ENCODE data around the gene ACVRL1. TPM values are rescaled to one million over a fixed set of nuclear protein-coding genes. Genes with fewer than 3 reads are reported as not detected.

ACVRL1 gene
- total and polyA plus RNA-seq, 2 donors: 47.9 to 71.7 TPM

- H3K4me3 ChIP-seq (ENCODE audit: low read depth, low read length): no peak overlapping the region
- DNase-seq (ENCODE audit: extremely low spot score): no peak
- 96% methylated on average over 2 of the region's 2 CpGs for WGBS
- H3K4me1 ChIP-seq (ENCODE audit: insufficient read depth): no peaks in the 10 kb centered on the region
- no peak overlapping the region for H3K27ac ChIP-seq (ENCODE audit: low read depth)
- H3K36me3 ChIP-seq (ENCODE audit: insufficient read depth): no peaks in the 10 kb centered on the region
Observed at GRCh38 chr12:51922146-51922545, 14.8 kb downstream of the ACVRL1 start.

GRCh38 chr12:51922762-51923505 lies 15.6 kb downstream of the ACVRL1 start:
- Histone ChIP-seq H3K4me3 (ENCODE audit: low read depth, low read length) (no peak overlapping the region), H3K4me1 (ENCODE audit: insufficient read depth) (no peaks in the 10 kb centered on the region), H3K36me3 (ENCODE audit: insufficient read depth) (no peaks in the 10 kb centered on the region), H3K27ac (ENCODE audit: low read depth) (peak overlapping the region; percentile 69)
- WGBS: 49% methylated on average over 16 of the region's 16 CpGs
- DNase-seq (ENCODE audit: extremely low spot score): no peak

GRCh38 chr12:51923506-51924365 lies 16.4 kb downstream of the ACVRL1 start:
- 27% methylated on average over 31 of the region's 31 CpGs for WGBS
- Histone ChIP-seq H3K27ac (ENCODE audit: low read depth) (no peak overlapping the region), H3K36me3 (ENCODE audit: insufficient read depth) (no peaks in the 10 kb centered on the region), H3K4me1 (ENCODE audit: insufficient read depth) (no peaks in the 10 kb centered on the region), H3K4me3 (ENCODE audit: low read depth, low read length) (no peak overlapping the region)
- DNase-seq (ENCODE audit: extremely low spot score): no peak

- Histone ChIP-seq H3K4me1 (ENCODE audit: insufficient read depth) (no peaks in the 10 kb centered on the region), H3K27ac (ENCODE audit: low read depth) (no peak overlapping the region), H3K4me3 (ENCODE audit: low read depth, low read length) (no peak overlapping the region), H3K36me3 (ENCODE audit: insufficient read depth) (no peaks in the 10 kb centered on the region)
- WGBS: 83% methylated on average over 5 of the region's 5 CpGs
- DNase-seq (ENCODE audit: extremely low spot score): no peak
Observed at GRCh38 chr12:51924551-51925319, 17.4 kb downstream of the ACVRL1 start.

- WGBS: 71% methylated on average over 3 of the region's 3 CpGs
- no peak for DNase-seq (ENCODE audit: extremely low spot score)
- H3K4me3 ChIP-seq (ENCODE audit: low read depth, low read length): no peak overlapping the region
- H3K27ac ChIP-seq (ENCODE audit: low read depth): no peak overlapping the region
- H3K4me1 ChIP-seq (ENCODE audit: insufficient read depth): no peaks in the 10 kb centered on the region
- no peaks in the 10 kb centered on the region for H3K36me3 ChIP-seq (ENCODE audit: insufficient read depth)
Observed at GRCh38 chr12:51925346-51926063, 18.2 kb downstream of the ACVRL1 start.

GRCh38 chr12:51926064-51926632 lies 18.8 kb downstream of the ACVRL1 start:
- Histone ChIP-seq H3K27ac (ENCODE audit: low read depth) (no peak overlapping the region), H3K4me1 (ENCODE audit: insufficient read depth) (no peaks in the 10 kb centered on the region), H3K4me3 (ENCODE audit: low read depth, low read length) (no peak overlapping the region), H3K36me3 (ENCODE audit: insufficient read depth) (no peaks in the 10 kb centered on the region)
- DNase-seq (ENCODE audit: extremely low spot score): no peak
- 62% methylated on average over 8 of the region's 8 CpGs for WGBS

- Histone ChIP-seq H3K4me1 (ENCODE audit: insufficient read depth) (no peaks in the 10 kb centered on the region), H3K4me3 (ENCODE audit: low read depth, low read length) (no peak overlapping the region), H3K27ac (ENCODE audit: low read depth) (no peak overlapping the region), H3K36me3 (ENCODE audit: insufficient read depth) (no peaks in the 10 kb centered on the region)
- 97% methylated on average over 2 of the region's 2 CpGs for WGBS
- no peak for DNase-seq (ENCODE audit: extremely low spot score)
Observed at GRCh38 chr12:51926718-51927117, 19.4 kb downstream of the ACVRL1 start.

GRCh38 chr12:51932218-51933076 lies 25.1 kb downstream of the ACVRL1 start:
- no peak for DNase-seq (ENCODE audit: extremely low spot score)
- Histone ChIP-seq H3K4me1 (ENCODE audit: insufficient read depth) (no peaks in the 10 kb centered on the region), H3K27ac (ENCODE audit: low read depth) (no peak overlapping the region), H3K4me3 (ENCODE audit: low read depth, low read length) (no peak overlapping the region), H3K36me3 (ENCODE audit: insufficient read depth) (no peaks in the 10 kb centered on the region)
- 68% methylated on average over 5 of the region's 5 CpGs for WGBS

- DNase-seq (ENCODE audit: extremely low spot score): no peak
- H3K27ac ChIP-seq (ENCODE audit: low read depth): no peak overlapping the region
Observed at GRCh38 chr12:51934080-51934479, 26.8 kb downstream of the ACVRL1 start.

GRCh38 chr12:51937926-51938325 lies 30.6 kb downstream of the ACVRL1 start:
- DNase-seq (ENCODE audit: extremely low spot score): no peak
- 56% methylated on average over 2 of the region's 2 CpGs for WGBS
- H3K4me3 ChIP-seq (ENCODE audit: low read depth, low read length): no peak overlapping the region
- no peaks in the 10 kb centered on the region for H3K4me1 ChIP-seq (ENCODE audit: insufficient read depth)
- H3K27ac ChIP-seq (ENCODE audit: low read depth): no peak overlapping the region
- no peaks in the 10 kb centered on the region for H3K36me3 ChIP-seq (ENCODE audit: insufficient read depth)

More at GRCh38 chr12:51934080-51934479, 26.8 kb downstream of the ACVRL1 start:
- H3K4me1 ChIP-seq (ENCODE audit: insufficient read depth): no peaks in the 10 kb centered on the region
- no peaks in the 10 kb centered on the region for H3K36me3 ChIP-seq (ENCODE audit: insufficient read depth)
- H3K4me3 ChIP-seq (ENCODE audit: low read depth, low read length): no peak overlapping the region
- WGBS: 94% methylated on average over 4 of the region's 4 CpGs

- DNase-seq (ENCODE audit: extremely low spot score): no peak
- Histone ChIP-seq H3K4me3 (ENCODE audit: low read depth, low read length) (no peak overlapping the region), H3K4me1 (ENCODE audit: insufficient read depth) (no peaks in the 10 kb centered on the region), H3K36me3 (ENCODE audit: insufficient read depth) (no peaks in the 10 kb centered on the region), H3K27ac (ENCODE audit: low read depth) (no peak overlapping the region)
- WGBS: 94% methylated on average over 6 of the region's 6 CpGs
Observed at GRCh38 chr12:51938726-51939125, 31.4 kb downstream of the ACVRL1 start.

GRCh38 chr12:51941011-51941581 lies 33.8 kb downstream of the ACVRL1 start:
- Histone ChIP-seq H3K4me3 (ENCODE audit: low read depth, low read length) (no peak overlapping the region), H3K4me1 (ENCODE audit: insufficient read depth) (no peaks in the 10 kb centered on the region), H3K36me3 (ENCODE audit: insufficient read depth) (no peaks in the 10 kb centered on the region), H3K27ac (ENCODE audit: low read depth) (no peak overlapping the region)
- 25% methylated on average over 15 of the region's 15 CpGs for whole genome bisulfite sequencing
- DNase-seq (ENCODE audit: extremely low spot score): no peak
